A549 (cell line): ENCODE measurements around the gene IL20RA. TPM values are rescaled to one million over a fixed set of nuclear protein-coding genes. Genes with fewer than 3 reads are reported as not detected.
A peak's percentile ranks its signal among the peaks of the same experiment; 100 is the strongest.

Experiments
- ATAC-seq, 2 experiments: fragments of 200-7000 bp in 1 of 2; fragments of >200 bp in 1 of 2; cut with Nextera tagmentation in 1 of 2; cut with Tn5 transposase in 1 of 2; 3 replicates each; pipeline versions ENCODE4 v1.8.0 to v1.9.1; 2018 to 2020; ENCODE audit warnings: mild to moderate bottlenecking in 1 of 2, moderate library complexity in 1 of 2
- CTCF ChIA-PET: fragments of 300-600 bp; sonication (Branson Sonifier 250); formaldehyde crosslinking; extraction: SDS; loops from one replicate; lab custom pipeline; 2021; ENCODE audit warnings: antibody characterized with exemption, inconsistent platforms; lab: Yijun Ruan, JAX
- POLR2A ChIA-PET: fragments of 350-600 bp; formaldehyde crosslinking; extraction: SDS; loops from one replicate; lab custom pipeline; 2021; ENCODE audit warnings: antibody characterized with exemption, inconsistent platforms; lab: Yijun Ruan, JAX
- DNase-seq, 2 experiments: peaks; one replicate each; pipeline versions ENCODE4 v3.0.0 to v3.0.0-alpha.2; 2011 to 2016; ENCODE audit warnings: low read depth in 1 of 2, low spot score in 1 of 2
- FAIRE-seq: peaks from 2 replicates; lab custom pipeline; 2011; peaks lifted over from hg19 to GRCh38; lab: Jason Lieb, UNC
- H3K27ac ChIP-seq, 2 experiments: fragments of >200 bp; sonication (Bioruptor Twin); formaldehyde crosslinking; 3 replicates each; pipeline ENCODE4 v1.5.1; 2016 to 2017
- H3K4me1 ChIP-seq: fragments of >200 bp; sonication (Bioruptor Twin); formaldehyde crosslinking; 3 replicates; pipeline ENCODE4 v1.6.1; 2016
- H3K4me2 ChIP-seq: fragments of >200 bp; sonication (Bioruptor Twin); formaldehyde crosslinking; 3 replicates; pipeline ENCODE4 v1.6.1; 2016
- H3K4me3 ChIP-seq: fragments of >200 bp; sonication (Bioruptor Twin); formaldehyde crosslinking; 3 replicates; pipeline ENCODE4 v1.5.1; 2016
- H3K9me3 ChIP-seq: fragments of >200 bp; sonication (Bioruptor Twin); formaldehyde crosslinking; 3 replicates; pipeline ENCODE4 v1.6.1; 2016
- CBX2 ChIP-seq: fragments of 200-600 bp; sonication (generic); IDR thresholded peaks from 2 replicates; pipeline ENCODE4 v1.6.1; 2016; ENCODE audit warnings: low read depth, mild to moderate bottlenecking, borderline replicate concordance
- CHD2 ChIP-seq: fragments of 150-350 bp; IDR thresholded peaks from 2 replicates; pipeline ENCODE4 v1.6.1; 2014; ENCODE audit warnings: low read length; ENCODE audit not compliant: partially characterized antibody
- EHF ChIP-seq: fragments of 250-450 bp; sonication (Bioruptor Pico); IDR thresholded peaks from 2 replicates; pipeline ENCODE4 v1.5.0; 2020; ENCODE audit warnings: mild to moderate bottlenecking
- EP300 ChIP-seq, 2 experiments: fragments of >200 bp; sonication (Bioruptor Twin); formaldehyde crosslinking; IDR thresholded peaks; 2 replicates in 1 of 2; 3 replicates in 1 of 2; pipeline ENCODE4 v1.6.1; 2016 to 2017
- HOXA7 ChIP-seq: fragments of 250-450 bp; sonication (Bioruptor Pico); IDR thresholded peaks from 2 replicates; pipeline ENCODE4 v1.5.0; 2020; ENCODE audit warnings: mild to moderate bottlenecking, moderate library complexity
- HOXB5 ChIP-seq: fragments of 250-450 bp; sonication (Bioruptor Pico); IDR thresholded peaks from 2 replicates; pipeline ENCODE4 v1.5.0; 2020; ENCODE audit warnings: mild to moderate bottlenecking, moderate library complexity
- JUN ChIP-seq, 2 experiments: fragments of >200 bp; sonication (Bioruptor Twin); formaldehyde crosslinking; IDR thresholded peaks; 2 replicates in 1 of 2; 3 replicates in 1 of 2; pipeline ENCODE4 v1.6.1; 2016 to 2017
- JUNB ChIP-seq: fragments of >200 bp; sonication (Bioruptor Twin); formaldehyde crosslinking; IDR thresholded peaks from 2 replicates; pipeline ENCODE4 v1.6.1; 2016
- KDM5A ChIP-seq: fragments of 200-600 bp; sonication (generic); IDR thresholded peaks from 2 replicates; pipeline ENCODE4 v1.6.1; 2016; ENCODE audit warnings: antibody characterized with exemption, mild to moderate bottlenecking
- MAFK ChIP-seq: fragments of 450-650 bp; IDR thresholded peaks from 2 replicates; pipeline ENCODE4 v1.6.1; 2014; ENCODE audit not compliant: partially characterized antibody
- MAZ ChIP-seq: fragments of 150-350 bp; IDR thresholded peaks from 2 replicates; pipeline ENCODE4 v1.6.1; 2014; ENCODE audit warnings: antibody characterized with exemption, low read depth, low read length, borderline replicate concordance
- NFE2L2 ChIP-seq: fragments of 150-350 bp; conservative IDR thresholded peaks from 2 replicates; pipeline ENCODE4 v1.6.1; 2014; ENCODE audit warnings: low read length
- RAD21 ChIP-seq, 2 experiments: fragments of >200 bp in 1 of 2; sonication (Bioruptor Twin) in 1 of 2; formaldehyde crosslinking in 1 of 2; IDR thresholded peaks in 1 of 2; conservative IDR thresholded peaks in 1 of 2; 2 replicates in 1 of 2; 3 replicates in 1 of 2; pipeline ENCODE4 v1.6.1; 2012 to 2018; ENCODE audit warnings: inconsistent platforms in 1 of 2
- RNF2 ChIP-seq: fragments of 200-600 bp; sonication (generic); IDR thresholded peaks from 2 replicates; pipeline ENCODE4 v1.6.1; 2016; ENCODE audit warnings: low read depth, mild to moderate bottlenecking, antibody characterized with exemption, moderate library complexity, borderline replicate concordance
- TFCP2L1 ChIP-seq: fragments of 250-450 bp; sonication (Bioruptor Pico); IDR thresholded peaks from 2 replicates; pipeline ENCODE4 v1.5.0; 2021; ENCODE audit warnings: mild to moderate bottlenecking
- USF2 ChIP-seq: fragments of 450-650 bp; IDR thresholded peaks from 2 replicates; pipeline ENCODE4 v1.6.1; 2014; ENCODE audit warnings: antibody characterized with exemption
- ZC3H11A ChIP-seq: fragments of 450-650 bp; IDR thresholded peaks from 2 replicates; pipeline ENCODE4 v1.6.1; 2014; ENCODE audit warnings: antibody characterized with exemption, mild to moderate bottlenecking
- ZFP36 ChIP-seq: fragments of 450-650 bp; IDR thresholded peaks from 2 replicates; pipeline ENCODE4 v1.6.1; 2014; ENCODE audit warnings: borderline replicate concordance; ENCODE audit not compliant: partially characterized antibody
- ZSCAN20 ChIP-seq: fragments of 250-450 bp; sonication (Bioruptor Pico); IDR thresholded peaks from 2 replicates; pipeline ENCODE4 v1.8.0; 2022; ENCODE audit warnings: mild to moderate bottlenecking, moderate library complexity
- WGBS: methylation state at CpG from one replicate; pipeline ENCODE4 v1.1.6; 2017; ENCODE audit errors: missing lambda C conversion rate; 5-methylcytosine and 5-hydroxymethylcytosine counted together
- polyA plus RNA-seq, 4 experiments: library from polyadenylated mRNA; depleted of rRNA in 3 of 4; stranded (reverse); fragments of >200 nt; fragmentation: RNase III in 1 of 4; extraction: RNeasy Plus Mini Kit Qiagen cat#74134 plus additional on column Dnase treatment in 1 of 4; gene quantifications; 2 replicates in 3 of 4; 3 replicates in 1 of 4; pipeline ENCODE4 v1.2.3, GENCODE V29; 2011 to 2017
- TF ChIP-seq, protein P1 (sequence below): fragments of >200 bp; sonication (Bioruptor Twin); formaldehyde crosslinking; IDR thresholded peaks from 3 replicates; pipeline ENCODE4 v1.5.1; 2016

IL20RA gene
- polyA plus RNA-seq, 2 of the 4 experiments (the other 2 are of a cell fraction): 0.08 TPM; not detected in 1

DNA sequence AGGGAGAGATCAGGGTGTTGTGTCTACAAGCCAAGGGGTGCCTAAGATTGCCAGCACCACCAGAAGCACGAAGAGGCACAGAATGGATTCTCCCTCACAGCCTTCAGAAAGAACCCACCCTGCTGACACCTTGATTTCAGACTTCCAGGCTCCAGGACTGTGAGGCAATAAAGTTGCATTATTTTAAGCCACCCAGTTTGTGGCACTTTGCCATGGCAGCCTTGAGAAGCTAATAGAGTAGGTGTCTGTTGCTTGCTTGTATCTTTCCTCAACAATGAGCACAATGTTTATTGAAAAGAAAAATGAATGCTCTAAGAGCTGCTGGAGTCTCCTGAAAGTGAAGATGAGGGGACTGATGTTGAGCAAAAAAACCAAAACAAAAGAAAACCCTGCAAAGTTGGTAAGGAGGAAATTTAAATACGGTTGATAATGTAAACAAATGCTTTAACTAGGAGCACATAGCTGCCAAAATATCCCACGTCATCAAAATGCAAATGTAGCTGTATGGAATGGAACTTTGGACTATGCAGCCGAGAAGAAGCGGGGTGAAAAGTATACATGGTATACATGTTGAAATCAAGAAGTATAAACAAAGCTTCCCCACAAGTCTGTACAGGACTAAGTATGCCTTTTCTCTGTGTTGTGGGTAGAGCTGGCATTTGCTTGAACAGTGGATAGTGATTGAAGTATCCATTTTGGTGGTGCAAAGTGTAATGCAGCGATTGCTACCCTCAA is 8.0 kb downstream of the IL20RA start:
- 12% methylated on average over 6 of the region's 6 CpGs for WGBS
- ATAC-seq (no peak), FAIRE-seq (no peak), DNase-seq (no peak)
- Histone ChIP-seq H3K27ac (no peak overlapping the region), H3K4me3 (no peak overlapping the region), H3K4me2 (no peak overlapping the region), H3K9me3 (no peaks in the 10 kb centered on the region), H3K4me1 (no peaks in the 10 kb centered on the region)
- ChIA-PET CTCF (interaction anchor here (1.6 kb wide), 1 partner anchor 9 kb away, joined by 5 read pairs; no protein-coding TSS in a partner anchor), POLR2A (no interaction called here)
- TF ChIP-seq USF2: no peak
- TF ChIP-seq MAZ: no peak
- TF ChIP-seq MAFK: peak; percentile 34

GRCh38 chr6:137033828-137034227 is 10.9 kb downstream of the IL20RA start:
- H3K4me3 ChIP-seq: no peak overlapping the region
- CTCF ChIA-PET: interaction anchor here (1.1 kb wide), 1 partner anchor 20 kb away, joined by 3 read pairs; no protein-coding TSS in a partner anchor
- ATAC-seq (no peak), FAIRE-seq (no peak)
- TF ChIP-seq HOXB5 (CRISPR knock-in tag) (no peak), KDM5A (no peak), ZFP36 (no peak), RNF2 (no peak), EHF (CRISPR knock-in tag) (no peak), JUNB (no peak), ZC3H11A (no peak), HOXA7 (CRISPR knock-in tag) (no peak), EP300 (IDR thresholded peaks at IDR 0.05) (no peak), NFE2L2 (no peak), CHD2 (no peak), RAD21 (conservative IDR thresholded peaks at IDR 0.05 in 1 of 2, IDR thresholded peaks at IDR 0.05 in 1 of 2) (no peak), ZSCAN20 (no peak)
- TF ChIP-seq, protein P1, sequence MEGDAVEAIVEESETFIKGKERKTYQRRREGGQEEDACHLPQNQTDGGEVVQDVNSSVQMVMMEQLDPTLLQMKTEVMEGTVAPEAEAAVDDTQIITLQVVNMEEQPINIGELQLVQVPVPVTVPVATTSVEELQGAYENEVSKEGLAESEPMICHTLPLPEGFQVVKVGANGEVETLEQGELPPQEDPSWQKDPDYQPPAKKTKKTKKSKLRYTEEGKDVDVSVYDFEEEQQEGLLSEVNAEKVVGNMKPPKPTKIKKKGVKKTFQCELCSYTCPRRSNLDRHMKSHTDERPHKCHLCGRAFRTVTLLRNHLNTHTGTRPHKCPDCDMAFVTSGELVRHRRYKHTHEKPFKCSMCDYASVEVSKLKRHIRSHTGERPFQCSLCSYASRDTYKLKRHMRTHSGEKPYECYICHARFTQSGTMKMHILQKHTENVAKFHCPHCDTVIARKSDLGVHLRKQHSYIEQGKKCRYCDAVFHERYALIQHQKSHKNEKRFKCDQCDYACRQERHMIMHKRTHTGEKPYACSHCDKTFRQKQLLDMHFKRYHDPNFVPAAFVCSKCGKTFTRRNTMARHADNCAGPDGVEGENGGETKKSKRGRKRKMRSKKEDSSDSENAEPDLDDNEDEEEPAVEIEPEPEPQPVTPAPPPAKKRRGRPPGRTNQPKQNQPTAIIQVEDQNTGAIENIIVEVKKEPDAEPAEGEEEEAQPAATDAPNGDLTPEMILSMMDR: no peak
- TF ChIP-seq, all 56 proteins: peak for 0
- Histone ChIP-seq H3K4me2 (no peak overlapping the region), H3K4me1 (no peaks in the 10 kb centered on the region), H3K9me3 (no peaks in the 10 kb centered on the region), H3K27ac (no peak overlapping the region)
- WGBS: 77% methylated on average over 2 of the region's 2 CpGs
- no peak for DNase-seq
- POLR2A ChIA-PET: no interaction called here

- no peaks in the 10 kb centered on the region for H3K4me1 ChIP-seq
- FAIRE-seq (no peak), DNase-seq (no peak), ATAC-seq (no peak)
- POLR2A ChIA-PET: no interaction called here
- TF ChIP-seq JUN (IDR thresholded peaks at IDR 0.05): no peak
- no peak for TF ChIP-seq MAZ
- no peak for TF ChIP-seq CBX2
- TF ChIP-seq RAD21 (conservative IDR thresholded peaks at IDR 0.05 in 1 of 2, IDR thresholded peaks at IDR 0.05 in 1 of 2): no peak
- no peak for TF ChIP-seq TFCP2L1 (CRISPR knock-in tag)
- TF ChIP-seq KDM5A: no peak
- H3K4me3 ChIP-seq: no peak overlapping the region
- no peaks in the 10 kb centered on the region for H3K9me3 ChIP-seq
- CTCF ChIA-PET: no interaction called here
- no peak overlapping the region for H3K27ac ChIP-seq
- WGBS: 9% methylated on average over 3 of the region's 3 CpGs
- no peak overlapping the region for H3K4me2 ChIP-seq
Observed at GRCh38 chr6:137031122-137031521, 13.6 kb downstream of the IL20RA start.
